ENCODE results near the gene PREB.
"Not testable (repeated sequence)": the region's sequence is repeated elsewhere in the genome, so short reads cannot be mapped to it uniquely, and the experiment has no call there.

The PREB gene

GRCh38 chr2:27133905-27134780, at the start of gene PREB:
Gene PREB, minus strand, starts transcription at chr2:27134636. Its CDS starts 215 bp downstream, at chr2:27134421.
- peak; percentile 98 for DNase-seq (ENCODE audit: low read depth)

GRCh38 chr2:27184115-27184514, 49.7 kb upstream of the PREB start:
- DNase-seq (ENCODE audit: low read depth): no peak

- no peak for DNase-seq (ENCODE audit: low read depth)
Measured at GRCh38 chr2:27182346-27182745, 47.9 kb upstream of the PREB start.

- DNase-seq (ENCODE audit: low read depth): no peak
Measured at GRCh38 chr2:27179344-27180000, 45.0 kb upstream of the PREB start.

- DNase-seq (ENCODE audit: low read depth): no peak
Measured at GRCh38 chr2:27178469-27178868, 44.0 kb upstream of the PREB start.

GRCh38 chr2:27177441-27178351, 43.3 kb upstream of the PREB start:
- no peak for DNase-seq (ENCODE audit: low read depth)

- DNase-seq (ENCODE audit: low read depth): not testable (repeated sequence)
Measured at GRCh38 chr2:27175781-27176180, 41.3 kb upstream of the PREB start.

- DNase-seq (ENCODE audit: low read depth): no peak
Measured at GRCh38 chr2:27175330-27175729, 40.9 kb upstream of the PREB start.

- no peak for DNase-seq (ENCODE audit: low read depth)
Measured at GRCh38 chr2:27174638-27175037, 40.2 kb upstream of the PREB start.

- DNase-seq (ENCODE audit: low read depth): no peak
Measured at GRCh38 chr2:27171351-27171848, 37.0 kb upstream of the PREB start.

- DNase-seq (ENCODE audit: low read depth): no peak
Measured at GRCh38 chr2:27170581-27171337, 36.3 kb upstream of the PREB start.

- DNase-seq (ENCODE audit: low read depth): no peak
Measured at GRCh38 chr2:27164960-27165763, 30.7 kb upstream of the PREB start.

- DNase-seq (ENCODE audit: low read depth): no peak
Measured at GRCh38 chr2:27162151-27163121, 28.0 kb upstream of the PREB start.

GRCh38 chr2:27160191-27160590, 25.8 kb upstream of the PREB start:
- no peak for DNase-seq (ENCODE audit: low read depth)

GRCh38 chr2:27159271-27159670, 24.8 kb upstream of the PREB start:
- DNase-seq (ENCODE audit: low read depth): no peak

- DNase-seq (ENCODE audit: low read depth): no peak
Measured at GRCh38 chr2:27158468-27158867, 24.0 kb upstream of the PREB start.

- DNase-seq (ENCODE audit: low read depth): no peak
Measured at GRCh38 chr2:27155069-27155520, 20.7 kb upstream of the PREB start.

- no peak for DNase-seq (ENCODE audit: low read depth)
Measured at GRCh38 chr2:27154488-27154887, 20.1 kb upstream of the PREB start.

- no peak for DNase-seq (ENCODE audit: low read depth)
Measured at GRCh38 chr2:27152796-27153464, 18.5 kb upstream of the PREB start.
